ENCODE results near the gene DNAAF8. TPM values are rescaled to one million over a fixed set of nuclear protein-coding genes. Genes with fewer than 3 reads are reported as not detected.

The DNAAF8 gene
- total and polyA plus RNA-seq, 12 donors: 0.30 to 3.3 (median 1.5) TPM

DNA sequence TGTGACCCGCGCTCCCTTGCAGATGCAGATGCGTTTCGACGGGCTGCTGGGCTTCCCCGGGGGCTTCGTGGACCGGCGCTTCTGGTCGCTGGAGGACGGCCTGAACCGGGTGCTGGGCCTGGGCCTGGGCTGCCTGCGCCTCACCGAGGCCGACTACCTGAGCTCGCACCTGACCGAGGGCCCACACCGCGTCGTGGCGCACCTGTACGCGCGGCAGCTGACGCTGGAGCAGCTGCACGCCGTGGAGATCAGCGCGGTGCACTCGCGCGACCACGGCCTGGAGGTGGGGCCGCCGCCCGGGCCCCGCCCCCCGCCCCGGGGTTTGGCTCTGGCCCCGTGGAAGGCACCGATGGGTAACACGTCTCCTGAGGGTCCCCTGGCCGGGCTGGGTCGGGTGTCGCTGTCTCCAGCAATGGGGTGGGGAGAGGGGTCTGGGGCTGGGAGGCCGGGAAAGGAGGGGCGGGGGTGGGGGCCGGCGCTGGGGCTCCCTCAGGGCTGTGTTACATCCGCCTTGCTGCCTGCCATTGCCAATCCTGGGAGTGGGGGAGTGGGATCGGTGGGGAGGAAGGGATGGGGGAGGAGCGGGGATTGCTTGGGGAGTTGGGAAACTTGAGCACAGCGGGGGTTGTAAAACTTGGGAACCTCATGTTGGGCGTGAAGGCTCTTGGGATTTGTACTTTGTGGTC is 40.2 kb upstream of the DNAAF8 start:
- intact Hi-C loops (cut with DNase I): no loop called here
- Histone ChIP-seq H3K27me3 (no peaks in the 10 kb centered on the region), H3K9me3 (replicated peaks in 1 of 3) (no peaks in the 10 kb centered on the region), H3K36me3 (replicated peaks in 1 of 2) (peaks cover 0 to 48% of the 10 kb centered on the region in 2 donors), H3K27ac (peak overlapping the region; percentile 60 to 98 (median 83)), H3K4me3 (peak overlapping the region; percentile 45 to 99 (median 95)), H3K4me1 (replicated peaks in 1 of 2) (peaks cover 27 to 41% of the 10 kb centered on the region in 2 donors)
- TF ChIP-seq POLR2A (IDR thresholded peaks at IDR 0.05): no peak
- peak in 6 of 7 donors; percentile 35 to 57 (median 50) for DNase-seq
- WGBS, 4 donors: 1 to 8% (median 5%) methylated on average over 8 to 54 of the region's 54 CpGs

DNA sequence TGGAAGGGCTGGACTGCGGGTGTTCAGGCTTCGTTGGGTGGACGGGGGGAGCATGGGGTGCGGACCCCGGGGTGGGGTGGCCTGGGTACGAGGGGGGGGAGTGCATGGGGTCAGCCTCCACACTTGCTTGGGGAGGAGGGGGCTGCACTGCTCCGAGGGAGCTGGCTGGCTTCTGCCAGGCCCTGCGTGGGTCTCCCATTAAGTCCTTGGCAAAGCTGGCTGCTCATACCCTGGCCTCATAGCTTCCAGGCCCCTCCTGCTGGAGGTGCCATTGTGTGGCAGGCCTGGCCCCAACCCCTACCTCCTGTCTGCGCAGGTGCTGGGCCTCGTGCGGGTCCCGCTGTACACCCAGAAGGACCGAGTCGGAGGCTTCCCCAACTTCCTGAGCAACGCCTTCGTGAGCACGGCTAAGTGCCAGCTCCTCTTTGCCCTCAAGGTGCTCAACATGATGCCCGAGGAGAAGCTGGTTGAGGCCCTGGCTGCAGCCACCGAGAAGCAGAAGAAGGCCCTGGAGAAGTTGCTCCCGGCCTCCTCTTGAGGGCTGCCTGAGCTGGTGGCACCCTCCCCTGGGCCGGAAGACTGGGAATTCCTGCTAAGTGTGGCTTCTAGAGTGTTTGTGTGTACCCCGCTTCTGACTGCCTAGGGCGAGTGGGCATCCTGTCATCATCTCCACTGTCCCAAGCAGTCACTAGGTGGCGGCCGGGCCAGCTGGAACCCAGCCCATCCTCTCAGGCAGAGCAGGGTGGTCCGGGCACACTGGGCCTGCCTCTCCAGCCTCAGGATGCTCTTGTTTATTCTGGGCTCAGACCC is 39.5 kb upstream of the DNAAF8 start:
- 52 to 59% (median 57%) methylated on average over 9 to 26 of the region's 26 CpGs for WGBS, 4 donors
- peak in 5 of 7 donors; percentile 22 to 46 (median 34) for DNase-seq
- no peak for TF ChIP-seq POLR2A (IDR thresholded peaks at IDR 0.05)
- TF ChIP-seq, protein P1, sequence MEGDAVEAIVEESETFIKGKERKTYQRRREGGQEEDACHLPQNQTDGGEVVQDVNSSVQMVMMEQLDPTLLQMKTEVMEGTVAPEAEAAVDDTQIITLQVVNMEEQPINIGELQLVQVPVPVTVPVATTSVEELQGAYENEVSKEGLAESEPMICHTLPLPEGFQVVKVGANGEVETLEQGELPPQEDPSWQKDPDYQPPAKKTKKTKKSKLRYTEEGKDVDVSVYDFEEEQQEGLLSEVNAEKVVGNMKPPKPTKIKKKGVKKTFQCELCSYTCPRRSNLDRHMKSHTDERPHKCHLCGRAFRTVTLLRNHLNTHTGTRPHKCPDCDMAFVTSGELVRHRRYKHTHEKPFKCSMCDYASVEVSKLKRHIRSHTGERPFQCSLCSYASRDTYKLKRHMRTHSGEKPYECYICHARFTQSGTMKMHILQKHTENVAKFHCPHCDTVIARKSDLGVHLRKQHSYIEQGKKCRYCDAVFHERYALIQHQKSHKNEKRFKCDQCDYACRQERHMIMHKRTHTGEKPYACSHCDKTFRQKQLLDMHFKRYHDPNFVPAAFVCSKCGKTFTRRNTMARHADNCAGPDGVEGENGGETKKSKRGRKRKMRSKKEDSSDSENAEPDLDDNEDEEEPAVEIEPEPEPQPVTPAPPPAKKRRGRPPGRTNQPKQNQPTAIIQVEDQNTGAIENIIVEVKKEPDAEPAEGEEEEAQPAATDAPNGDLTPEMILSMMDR (IDR thresholded peaks at IDR 0.05): no peak
- intact Hi-C loops (cut with DNase I): no loop called here
- H3K9me3 ChIP-seq (replicated peaks in 1 of 3): no peaks in the 10 kb centered on the region
- H3K27ac ChIP-seq: peak overlapping the region in 2 of 5 donors; percentile 75 to 98
- H3K36me3 ChIP-seq (replicated peaks in 1 of 2): peaks cover 0 to 52% of the 10 kb centered on the region in 2 donors
- peaks cover 27 to 41% of the 10 kb centered on the region in 2 donors for H3K4me1 ChIP-seq (replicated peaks in 1 of 2)
- H3K4me3 ChIP-seq: peak overlapping the region in 1 of 4 donors; percentile 99
- H3K27me3 ChIP-seq: no peaks in the 10 kb centered on the region

DNA sequence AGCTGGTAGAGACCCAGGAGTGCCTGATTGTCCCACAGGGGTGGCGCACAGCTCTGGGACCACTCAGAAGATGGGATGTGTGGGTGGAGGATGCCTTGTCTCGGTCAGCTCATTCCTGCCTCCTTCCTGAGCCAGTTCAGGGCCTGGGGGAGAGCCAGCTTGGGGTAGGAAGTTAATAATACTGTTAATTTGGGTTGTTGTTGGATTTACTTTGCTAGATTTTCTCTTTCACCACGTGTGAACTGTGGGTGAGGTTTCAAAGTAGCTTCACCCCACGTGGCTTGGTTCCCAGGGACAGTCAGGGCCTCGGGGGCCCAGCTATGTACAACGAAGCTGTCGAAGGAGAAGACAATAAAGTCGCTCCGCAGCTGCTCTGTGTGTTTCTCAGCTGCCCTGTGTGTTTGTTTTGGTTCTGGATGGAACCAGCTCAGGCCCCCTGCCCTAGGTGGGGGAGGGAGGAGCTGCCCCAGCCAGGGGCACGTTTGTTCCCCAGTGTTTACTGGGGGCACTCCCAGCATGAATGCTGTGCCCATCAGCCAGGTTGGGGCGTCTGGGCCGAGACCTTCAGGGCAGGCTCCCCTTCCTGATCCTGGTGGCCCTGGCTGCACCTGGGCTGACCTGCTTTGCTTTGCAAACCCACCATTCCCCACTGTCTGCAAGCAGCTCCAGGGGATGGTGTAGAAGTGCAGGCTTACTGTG is 38.7 kb upstream of the DNAAF8 start:
- H3K4me1 ChIP-seq (replicated peaks in 1 of 2): peaks cover 27 to 41% of the 10 kb centered on the region in 2 donors
- no peaks in the 10 kb centered on the region for H3K27me3 ChIP-seq
- intact Hi-C loops (cut with DNase I): no loop called here
- 62 to 71% (median 65%) methylated on average over 10 to 12 of the region's 12 CpGs for WGBS, 4 donors
- no peak for DNase-seq
- peak overlapping the region in 2 of 5 donors; percentile 75 to 98 for H3K27ac ChIP-seq
- no peak overlapping the region for H3K4me3 ChIP-seq
- no peaks in the 10 kb centered on the region for H3K9me3 ChIP-seq (replicated peaks in 1 of 3)
- TF ChIP-seq, protein P1 (IDR thresholded peaks at IDR 0.05): no peak
- no peak for TF ChIP-seq POLR2A (IDR thresholded peaks at IDR 0.05)
- peaks cover 0 to 60% of the 10 kb centered on the region in 2 donors for H3K36me3 ChIP-seq (replicated peaks in 1 of 2)

DNA sequence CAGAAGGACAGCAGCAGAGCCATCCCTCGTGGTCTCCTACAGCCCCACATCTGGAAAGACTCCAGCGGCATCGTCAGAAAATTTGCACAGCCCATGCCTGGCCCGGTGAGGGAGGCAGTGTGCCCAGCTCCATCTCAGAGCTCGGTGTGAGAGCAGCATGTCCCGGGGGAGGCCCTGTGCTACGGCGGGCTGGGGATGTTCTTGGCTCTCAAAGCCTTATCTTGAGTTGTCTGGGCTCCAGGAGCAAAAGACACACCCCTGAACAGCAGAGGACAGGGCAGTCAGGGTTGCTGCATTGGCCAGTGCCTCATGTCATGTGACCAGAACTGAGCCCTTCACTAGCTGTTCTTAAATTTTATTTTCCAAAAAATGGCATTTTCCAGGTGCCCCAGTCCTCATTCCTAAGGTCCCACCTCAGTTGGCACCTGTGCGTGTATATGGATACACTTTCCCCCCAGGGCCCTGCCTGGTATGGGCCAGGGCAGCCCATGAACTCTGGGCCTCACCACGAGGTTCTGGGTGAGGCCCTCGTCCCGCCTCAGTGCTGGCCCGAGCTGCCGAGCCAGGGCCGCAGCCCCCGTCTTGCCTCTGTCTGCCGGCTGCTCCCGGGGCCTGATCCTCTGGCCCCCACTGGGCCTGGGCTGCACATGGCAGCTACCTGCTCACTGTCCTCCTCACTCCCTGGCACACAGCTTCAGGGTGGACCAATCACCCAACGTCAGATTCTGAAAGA is 38.0 kb upstream of the DNAAF8 start:
- H3K36me3 ChIP-seq (replicated peaks in 1 of 2): peaks cover 0 to 67% of the 10 kb centered on the region in 2 donors
- intact Hi-C loops (cut with DNase I): no loop called here
- no peaks in the 10 kb centered on the region for H3K27me3 ChIP-seq
- 50 to 72% (median 55%) methylated on average over 12 to 19 of the region's 19 CpGs for WGBS, 4 donors
- TF ChIP-seq, protein P1 (IDR thresholded peaks at IDR 0.05): no peak
- peak in 1 of 2 donors; percentile 34 for TF ChIP-seq POLR2A (IDR thresholded peaks at IDR 0.05)
- H3K9me3 ChIP-seq (replicated peaks in 1 of 3): no peaks in the 10 kb centered on the region
- no peak overlapping the region for H3K4me3 ChIP-seq
- H3K4me1 ChIP-seq (replicated peaks in 1 of 2): peaks cover 27 to 41% of the 10 kb centered on the region in 2 donors
- peak overlapping the region in 2 of 5 donors; percentile 44 to 56 for H3K27ac ChIP-seq
- peak in 6 of 7 donors; percentile 13 to 82 (median 54) for DNase-seq

Measured in adrenal gland (tissue), 12 donors.